GM18498 (cell line): ENCODE data around the gene ADNP.
A peak's percentile ranks its signal among the peaks of the same experiment; 100 is the strongest.

Experiments
- ATAC-seq: cut with Tn5 transposase; IDR thresholded peaks from one replicate; pipeline ENCODE4 v1.9.1; 2021; ENCODE audit warnings: mild to moderate bottlenecking, moderate library complexity; ENCODE audit not compliant: unreplicated experiment

Gene ADNP

DNA sequence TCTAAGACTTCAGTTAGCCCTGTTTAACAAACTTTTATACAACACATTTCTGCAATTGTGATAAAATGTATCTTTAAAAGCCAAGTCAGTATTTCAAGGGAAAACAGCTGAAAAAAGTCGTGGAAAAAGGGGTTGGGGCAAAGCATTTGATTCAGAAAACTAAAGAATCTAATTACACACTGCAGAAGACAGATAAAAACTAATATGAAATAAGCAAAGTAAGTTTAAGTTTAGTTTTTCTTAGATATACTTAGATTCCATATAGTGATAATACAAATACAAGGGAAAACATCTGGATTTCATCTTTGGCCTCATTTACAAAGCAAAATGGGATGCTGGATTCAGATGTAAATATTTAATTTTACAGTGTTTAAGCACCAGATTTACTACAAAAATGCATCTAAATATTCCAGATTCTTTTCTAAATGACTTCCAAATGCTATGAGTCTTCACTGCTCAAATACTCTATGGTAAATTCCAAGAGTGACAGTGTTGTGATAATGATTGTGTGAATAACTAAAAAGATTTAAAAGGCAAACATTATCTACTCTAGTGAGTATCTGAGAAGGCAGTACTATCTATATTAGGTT lies 1.5 kb upstream of the ADNP start:
- no peak for ATAC-seq

DNA sequence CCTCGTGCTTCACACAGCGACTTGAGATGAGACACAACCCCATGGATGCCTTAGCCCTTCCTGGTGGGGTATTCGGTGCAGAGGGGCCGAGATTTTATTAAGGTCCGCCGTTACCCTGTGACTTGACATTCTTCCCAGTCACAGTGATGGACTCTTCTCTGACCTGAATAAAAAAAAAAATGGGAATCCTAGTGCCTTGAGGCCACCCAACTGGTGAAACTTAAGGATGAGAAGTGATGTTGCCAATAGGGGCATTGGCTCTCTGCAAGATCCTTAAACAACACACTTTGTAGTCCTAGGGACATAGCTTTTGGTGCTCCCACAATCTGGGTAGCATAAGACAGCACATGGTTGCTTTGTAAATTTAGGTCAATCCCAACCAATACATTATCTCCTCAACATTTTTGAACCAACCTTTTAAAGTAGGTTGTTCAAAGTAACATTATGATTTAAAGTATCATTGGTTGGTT lies 814 bp upstream of the ADNP start:
- no peak for ATAC-seq

DNA sequence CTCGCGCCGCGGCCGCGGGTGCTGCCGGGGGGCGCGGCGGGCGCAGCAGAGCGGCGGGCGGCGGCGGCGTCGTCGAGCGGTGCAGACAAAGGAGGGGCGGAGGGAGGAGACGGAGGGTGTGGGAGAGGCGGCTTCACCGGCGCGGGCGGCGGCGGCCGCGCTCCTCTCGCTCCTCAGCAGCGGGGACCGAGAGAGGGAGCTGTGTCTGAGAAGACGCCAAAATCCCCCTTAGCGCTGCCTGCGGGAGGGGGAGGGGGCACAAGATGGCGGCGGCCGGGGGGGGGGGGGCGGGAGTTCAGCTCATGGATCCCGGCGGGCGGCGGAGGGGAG lies 296 bp downstream of the ADNP start:
- peak; percentile 31 for ATAC-seq

DNA sequence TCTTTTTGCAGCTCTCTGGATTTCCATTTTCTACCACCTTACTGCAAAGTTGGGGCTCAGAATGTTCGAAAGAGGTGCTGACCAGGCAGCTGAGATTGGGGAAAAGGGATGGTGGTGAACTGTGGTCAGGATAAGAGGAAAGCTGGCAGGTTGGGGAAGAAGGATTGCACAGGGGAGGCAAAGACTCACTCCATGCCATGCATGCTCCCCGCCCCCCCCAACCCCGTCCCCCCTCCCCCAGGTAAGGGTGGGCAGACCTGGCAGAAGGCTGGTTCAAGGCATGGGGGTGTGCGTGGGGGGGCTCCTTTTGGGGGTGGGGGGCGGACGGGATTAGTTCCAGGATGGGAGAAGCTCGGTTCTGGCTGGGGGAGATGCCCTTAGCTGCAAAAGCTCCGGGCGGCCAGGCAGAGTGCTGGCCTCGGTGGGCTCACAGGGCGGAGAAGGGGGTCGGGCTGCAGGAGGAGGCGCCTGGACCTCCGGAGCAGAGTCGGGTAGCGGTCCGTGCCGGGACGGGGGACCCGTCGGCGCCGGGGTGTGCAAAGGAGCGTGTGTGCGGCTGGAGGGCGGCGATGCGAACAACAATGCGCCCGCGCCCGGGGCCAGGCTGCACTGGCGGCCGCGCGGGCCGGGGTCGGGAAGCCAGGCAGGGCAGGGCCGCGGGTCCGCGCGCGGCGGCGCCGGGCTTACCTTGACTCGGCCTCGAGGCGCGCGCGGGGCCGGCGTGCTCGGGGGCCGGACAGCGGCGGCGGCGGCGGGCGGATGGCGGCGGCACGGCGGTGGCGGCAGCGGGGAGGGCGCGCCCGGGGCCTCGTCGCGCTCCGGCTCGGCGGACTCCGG lies 880 bp downstream of the ADNP start:
- ATAC-seq, result peak; percentile 19

DNA sequence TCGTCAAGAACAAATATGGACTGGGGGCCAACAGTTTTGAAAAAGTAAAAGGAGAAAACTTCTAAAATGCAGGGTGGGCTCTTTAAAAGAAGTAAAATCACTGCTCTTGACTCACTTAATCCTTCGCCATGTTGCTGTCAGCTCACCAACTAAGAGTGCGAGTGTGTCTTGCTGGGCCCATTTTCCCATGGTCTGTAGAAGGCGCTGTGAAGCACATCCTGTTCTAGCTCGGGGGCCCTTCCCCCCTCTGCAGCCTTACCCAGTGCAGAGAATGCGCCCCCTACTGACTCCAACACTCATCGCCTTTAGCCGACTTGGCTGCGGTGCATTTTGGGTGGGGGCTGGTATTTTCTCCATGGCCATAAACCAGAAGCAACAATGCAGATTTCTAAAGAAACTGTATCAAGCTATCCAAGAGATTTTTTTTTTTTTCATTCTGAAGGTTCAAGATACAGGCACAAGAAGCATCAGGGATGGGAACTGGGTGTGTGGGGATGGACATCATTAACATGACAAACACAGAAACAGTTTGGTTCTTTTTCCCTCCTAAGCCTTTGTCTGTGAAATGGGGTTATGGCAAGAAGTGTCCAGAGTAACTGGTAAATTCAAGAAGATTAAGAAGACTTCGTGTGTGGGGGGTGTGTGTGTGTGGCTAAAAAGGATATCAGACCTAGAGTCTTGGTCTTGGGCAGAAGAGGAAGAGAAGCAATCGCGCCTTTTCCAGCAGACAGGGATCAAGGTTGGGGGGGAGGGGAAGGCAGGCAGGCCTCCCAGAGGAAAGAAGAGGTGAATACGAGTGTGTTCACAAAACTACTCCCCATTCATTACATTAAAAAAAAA lies 1.7 kb downstream of the ADNP start:
- ATAC-seq, result peak; percentile 60

DNA sequence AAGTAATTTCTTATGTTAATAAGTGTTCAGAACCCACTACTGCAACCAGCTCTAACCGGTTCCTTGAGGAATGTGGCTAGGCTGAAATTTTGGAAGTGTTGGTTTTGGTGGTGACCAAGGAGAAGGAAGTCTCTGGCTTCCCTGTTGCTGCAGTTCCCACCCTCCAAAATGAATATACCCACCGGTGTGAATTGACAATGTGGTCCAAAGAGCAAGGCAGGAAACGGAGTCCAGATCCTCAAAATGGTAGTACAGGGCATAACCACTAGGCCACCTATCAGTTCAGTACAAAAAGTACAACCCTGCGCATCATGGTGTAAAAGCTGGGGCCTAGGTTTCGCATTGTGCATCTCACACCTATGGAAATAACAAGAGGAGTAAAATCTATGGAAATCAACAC lies 2.8 kb downstream of the ADNP start:
- ATAC-seq, result no peak

DNA sequence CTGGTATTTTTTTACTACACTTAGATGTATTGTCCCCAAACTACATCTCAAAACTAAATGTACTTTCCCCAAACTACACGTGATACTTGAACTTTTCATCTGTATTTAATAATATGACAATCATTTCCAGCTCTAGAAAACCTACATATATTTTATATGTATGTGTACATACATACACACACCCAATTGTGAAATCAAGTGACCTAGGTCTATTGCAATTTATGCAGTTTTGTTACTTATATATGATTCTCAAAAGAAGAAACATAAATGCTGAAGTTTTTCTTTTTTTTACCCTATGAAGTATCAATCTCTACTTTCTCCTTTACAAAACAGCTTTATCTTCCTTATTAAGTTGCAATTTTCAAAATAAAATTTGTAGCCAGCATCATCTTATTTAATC lies 4.7 kb downstream of the ADNP start:
- no peak for ATAC-seq

DNA sequence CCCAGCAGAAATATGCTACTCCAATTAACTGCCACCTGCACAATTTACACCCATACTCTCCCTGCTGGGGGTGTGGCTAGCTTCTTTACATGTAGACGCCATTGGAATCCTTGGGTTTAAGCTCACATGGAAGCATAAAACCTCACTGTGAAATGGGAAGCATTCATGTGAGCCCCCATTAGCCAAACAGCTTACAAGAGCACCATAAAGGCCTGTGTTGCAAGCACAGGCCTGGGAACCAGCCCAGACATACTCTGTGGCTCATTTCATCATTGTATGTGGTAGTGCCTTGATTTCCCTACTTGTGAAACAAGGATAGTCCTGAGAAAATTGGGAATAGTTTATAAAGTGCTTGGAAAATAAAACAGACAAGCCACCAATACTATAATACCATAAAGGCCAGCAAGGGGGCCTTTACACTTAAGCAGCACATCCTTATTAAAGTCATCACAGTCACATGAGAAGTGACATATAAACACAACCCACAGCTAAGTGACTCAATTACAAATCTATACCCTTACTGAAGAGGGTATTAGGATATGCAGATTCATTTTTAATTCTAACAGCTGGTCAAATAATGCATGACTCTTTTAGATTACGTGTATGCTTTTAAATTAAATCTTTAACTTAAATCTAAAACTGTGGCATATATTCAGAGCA lies 6.8 kb downstream of the ADNP start:
- no peak for ATAC-seq

DNA sequence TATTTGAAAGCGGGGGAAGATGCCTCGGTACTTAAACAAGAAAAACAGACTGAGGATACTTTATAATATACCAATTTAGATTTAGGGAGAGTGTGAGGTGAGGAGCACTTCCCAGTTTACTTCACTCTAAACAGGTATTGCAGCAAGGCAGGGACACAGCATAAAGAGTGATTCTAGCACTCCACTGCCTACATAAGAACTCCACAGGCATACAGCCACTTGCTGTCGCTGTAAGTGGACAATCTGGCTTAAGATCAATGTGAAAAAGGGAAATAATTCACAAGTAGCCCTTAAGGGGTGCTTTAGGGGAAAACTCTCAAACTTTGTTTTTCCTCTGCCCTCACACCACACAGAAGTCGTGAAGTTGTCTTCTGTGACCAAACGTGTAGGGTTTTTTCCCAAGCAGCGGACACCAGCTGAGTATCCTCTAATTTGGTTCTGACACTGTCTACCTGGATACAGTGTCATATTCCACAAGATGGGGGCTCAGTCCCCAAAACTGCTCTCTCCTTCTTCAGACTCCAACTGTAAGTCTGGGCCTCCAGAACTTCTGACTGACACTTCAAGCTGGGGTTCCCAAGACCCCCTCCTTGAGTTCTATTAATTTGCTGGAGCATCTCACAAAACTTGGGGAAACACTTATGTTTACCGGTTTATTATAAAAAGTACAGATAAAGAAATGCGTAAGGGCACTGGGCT lies 9.3 kb downstream of the ADNP start:
- ATAC-seq, result no peak

DNA sequence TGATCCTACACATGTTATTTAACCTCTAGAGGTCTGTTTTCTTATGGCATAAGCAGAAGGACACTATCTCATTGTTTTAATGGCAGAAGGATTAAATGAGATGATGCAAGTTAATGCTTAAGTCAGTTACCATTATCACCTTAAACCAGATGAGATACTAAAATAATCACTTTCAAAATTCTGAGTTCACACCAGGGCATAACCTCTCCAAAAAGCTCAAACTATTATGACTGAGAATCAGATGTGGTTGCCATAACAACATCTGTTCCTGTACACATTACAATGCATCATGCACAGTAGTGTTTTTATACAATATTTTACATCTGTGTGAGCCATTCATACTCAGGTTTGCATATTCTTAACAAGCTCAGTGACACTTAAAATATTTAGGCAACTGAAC lies 10.2 kb downstream of the ADNP start:
- no peak for ATAC-seq

DNA sequence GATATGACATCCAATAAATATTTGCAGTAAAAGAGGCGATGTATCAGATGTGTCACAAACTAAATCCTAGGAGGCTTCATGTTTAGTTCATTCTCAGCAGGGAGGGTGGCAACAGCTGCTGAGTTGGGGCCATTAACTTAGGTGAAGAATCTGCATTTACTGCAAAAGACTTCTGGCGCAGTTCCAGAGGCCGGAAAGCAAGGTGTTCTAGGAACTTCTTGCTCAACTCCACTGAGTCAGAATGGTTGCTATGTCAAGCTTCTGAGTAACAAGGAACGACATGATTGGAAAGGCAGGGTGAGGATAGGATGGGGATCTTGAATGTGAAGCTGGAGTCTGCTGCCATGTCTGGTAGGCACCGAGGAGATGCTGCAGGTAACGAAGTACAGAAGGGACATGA lies 11.7 kb downstream of the ADNP start:
- no peak for ATAC-seq

DNA sequence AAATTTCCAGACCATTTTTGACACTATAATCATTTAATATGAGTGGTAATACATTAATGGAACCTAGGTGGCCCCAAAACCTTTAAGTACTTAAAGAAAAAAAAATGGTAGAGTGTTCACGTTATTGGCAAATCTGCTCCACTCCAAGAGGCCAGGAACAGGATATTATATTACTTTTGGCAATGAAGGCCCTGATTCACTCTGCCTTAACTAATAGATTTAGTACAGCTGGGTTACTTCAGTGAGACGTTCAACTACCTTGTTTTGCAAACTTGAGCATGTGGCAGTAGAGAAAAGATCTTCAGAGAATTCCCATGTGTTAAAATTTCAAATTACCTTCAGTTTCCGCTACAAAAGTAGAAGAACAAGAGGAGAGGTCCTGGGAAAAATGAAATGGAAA lies 12.8 kb downstream of the ADNP start:
- no peak for ATAC-seq

DNA sequence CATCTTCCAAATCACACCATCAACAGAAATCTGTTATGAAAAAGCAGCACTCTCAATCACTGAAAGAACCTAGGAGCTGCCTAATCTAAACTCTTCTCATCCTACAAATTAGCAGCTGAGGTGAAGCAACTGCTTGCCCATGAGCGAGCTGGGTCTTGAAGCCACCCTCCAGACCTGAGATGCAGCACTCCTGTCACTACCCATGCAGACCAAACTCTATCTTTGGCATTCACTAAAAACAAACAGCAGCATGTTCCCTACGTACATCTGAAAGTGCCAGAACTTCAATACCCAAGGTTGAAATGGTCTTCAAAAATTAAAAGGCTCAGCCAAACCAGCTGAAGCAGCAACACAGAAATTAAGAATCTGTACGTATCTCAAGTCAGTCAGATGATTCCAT lies 14.3 kb downstream of the ADNP start:
- ATAC-seq, result no peak

DNA sequence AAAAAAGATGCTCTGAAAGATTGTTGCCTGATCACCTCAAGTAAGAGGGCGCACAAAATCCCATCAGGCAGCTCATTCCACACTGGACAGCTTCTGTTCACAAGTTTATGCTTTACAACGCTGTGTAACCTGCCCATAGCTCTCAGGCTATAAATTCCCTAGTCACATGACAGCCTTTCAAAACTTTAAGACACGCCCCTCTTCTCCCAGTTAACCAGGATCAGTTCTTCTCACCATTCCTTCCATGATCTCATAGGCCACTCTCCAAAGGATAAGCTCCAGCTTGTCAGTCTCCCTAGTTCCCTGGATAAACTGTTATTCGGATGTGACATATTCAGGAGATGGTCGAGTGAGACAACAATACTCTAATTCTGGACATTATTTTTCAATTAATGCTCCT lies 15.0 kb downstream of the ADNP start:
- no peak for ATAC-seq

DNA sequence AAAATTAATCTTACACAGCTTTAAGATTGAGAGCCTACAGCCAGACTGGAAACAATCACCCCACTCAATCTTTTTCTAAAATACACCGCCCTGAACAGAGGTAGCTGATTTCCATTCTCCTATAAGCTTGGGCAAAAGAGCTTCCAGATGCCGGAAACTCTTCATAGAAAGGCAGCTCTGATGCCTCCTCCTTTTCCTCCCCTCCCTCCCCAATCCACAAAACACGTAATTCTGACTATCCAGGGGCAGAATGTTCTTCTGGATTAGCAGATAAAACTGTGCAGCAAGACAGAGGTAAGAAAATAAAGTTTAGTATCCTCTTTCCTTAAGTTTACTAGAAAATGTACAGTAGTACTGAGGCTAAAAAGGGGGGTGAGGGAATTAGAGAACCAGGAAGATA lies 15.8 kb downstream of the ADNP start:
- ATAC-seq, result no peak

DNA sequence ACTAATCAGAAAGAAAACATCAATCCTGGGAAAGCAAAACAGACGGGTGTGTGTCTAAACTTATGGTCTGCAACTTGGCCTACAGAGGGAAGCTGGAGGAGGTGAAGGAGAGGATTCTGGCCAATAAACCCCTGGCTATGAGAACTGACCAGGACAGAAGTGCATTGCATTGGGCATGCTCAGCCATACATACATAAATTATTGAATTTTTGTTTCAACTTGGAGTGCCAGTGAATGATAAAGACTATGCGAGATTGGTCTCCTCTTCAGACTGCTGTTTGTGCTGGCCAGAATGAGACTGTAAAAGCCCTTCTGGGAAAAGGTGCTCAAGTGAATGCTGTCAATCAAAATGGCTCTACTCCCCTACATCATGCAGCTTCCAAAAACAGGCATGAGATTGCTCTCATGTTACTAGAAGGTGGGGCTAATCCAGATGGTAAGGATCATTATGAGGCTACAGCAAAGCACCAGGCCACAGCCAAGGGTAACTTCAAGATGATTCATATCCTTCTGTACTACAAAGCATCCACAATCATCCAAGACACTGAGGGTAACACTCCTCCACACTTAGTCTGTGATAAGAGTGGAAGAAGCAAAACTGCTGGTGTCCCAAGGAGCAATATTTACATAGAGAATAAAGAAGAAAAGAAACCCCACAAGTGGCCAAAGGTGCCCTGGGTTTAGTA lies 17.4 kb downstream of the ADNP start:
- no peak for ATAC-seq

DNA sequence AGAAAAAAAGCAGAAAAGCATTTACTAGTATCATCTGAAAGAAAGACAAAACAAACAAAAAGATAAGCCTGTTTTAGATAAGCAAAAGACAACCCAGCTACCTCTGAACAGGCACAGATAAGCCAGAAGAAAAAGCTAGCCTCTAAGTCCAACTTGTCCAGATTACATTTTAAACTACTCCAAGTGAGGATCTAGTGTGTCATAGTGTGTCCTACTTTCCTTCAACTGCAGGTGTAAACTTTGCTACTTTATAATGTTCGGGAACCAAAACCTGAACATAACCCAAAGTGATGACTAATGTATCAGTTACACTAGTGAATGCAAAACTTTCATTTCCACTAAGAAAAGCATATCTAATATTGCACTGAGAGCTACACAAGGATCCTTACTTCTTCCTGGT lies 19.5 kb downstream of the ADNP start:
- ATAC-seq, result peak; percentile 63

DNA sequence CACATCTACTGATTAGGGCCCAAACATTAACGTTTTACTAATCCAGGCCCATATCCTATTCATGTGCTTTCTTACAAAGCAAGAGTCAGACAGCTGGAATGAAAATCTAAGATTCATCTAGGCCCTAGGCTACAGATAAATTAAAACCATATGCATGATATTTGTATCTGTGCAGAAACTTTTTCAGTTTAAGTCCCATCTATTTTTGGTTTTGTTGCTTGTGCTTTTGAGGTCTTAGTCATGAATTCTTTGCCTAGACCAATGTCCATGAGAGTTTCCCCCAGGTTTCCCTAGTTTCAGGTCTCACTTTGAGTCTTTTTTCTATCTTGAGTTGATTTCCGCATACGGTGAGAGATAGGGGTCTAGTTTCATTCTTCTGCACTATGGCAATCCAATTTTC lies 20.2 kb downstream of the ADNP start:
- peak; percentile 20 for ATAC-seq

DNA sequence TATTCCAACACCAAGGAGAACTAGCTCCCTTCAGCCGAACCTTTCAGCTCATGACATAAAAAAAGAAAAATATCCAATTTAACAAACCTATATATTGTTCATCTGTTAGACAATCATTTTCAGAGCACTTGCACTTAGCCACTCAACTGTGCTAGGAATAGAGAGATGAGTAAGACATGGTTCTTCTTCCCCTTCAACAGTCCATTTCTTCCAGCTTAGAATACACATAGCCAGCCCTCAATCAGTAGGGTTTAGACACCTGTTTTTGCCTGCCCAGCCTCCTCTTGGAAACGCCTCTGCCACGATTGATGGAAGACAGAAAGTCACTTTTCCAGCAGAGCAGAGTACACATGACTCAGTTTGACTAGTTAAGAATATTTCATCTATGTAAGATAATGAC lies 21.8 kb downstream of the ADNP start:
- ATAC-seq, result no peak

DNA sequence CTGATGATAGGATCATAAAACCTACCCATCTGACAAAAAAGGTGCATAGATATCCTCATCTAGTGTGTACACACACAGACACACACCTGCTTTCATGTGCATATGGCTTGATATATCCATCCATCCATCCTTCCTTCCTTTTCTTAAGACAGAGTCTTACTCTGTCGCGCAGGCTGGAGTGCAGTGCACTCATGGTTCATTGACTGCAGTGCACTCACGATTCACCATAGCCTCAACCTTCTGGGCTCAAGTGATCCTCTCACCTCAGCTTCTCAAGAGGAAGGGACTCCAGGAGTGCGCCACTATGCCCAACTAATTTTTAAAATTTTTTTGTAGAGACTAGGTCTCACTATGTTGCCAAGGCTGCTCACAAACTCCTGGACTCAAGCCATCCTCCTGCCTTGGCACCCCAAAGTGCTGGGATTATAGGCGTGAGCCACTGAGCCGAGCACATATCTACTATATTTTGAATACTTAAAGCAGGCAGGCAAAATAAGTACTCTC lies 27.1 kb downstream of the ADNP start:
- no peak for ATAC-seq
